Activated CD4-positive, alpha-beta T cell treated with anti-CD3 and anti-CD28 coated beads, Interleukin-2, amount 50 U/mL, for 4 hours (primary cell): ENCODE data around the gene CLCNKA.
"Not testable (repeated sequence)": the region's sequence is repeated elsewhere in the genome, so short reads cannot be mapped to it uniquely, and the experiment has no call there.

Source experiments
- DNase-seq, 2 experiments: peaks; one replicate each; pipeline ENCODE4 v3.0.0-alpha.2; 2020

Gene CLCNKA

DNA sequence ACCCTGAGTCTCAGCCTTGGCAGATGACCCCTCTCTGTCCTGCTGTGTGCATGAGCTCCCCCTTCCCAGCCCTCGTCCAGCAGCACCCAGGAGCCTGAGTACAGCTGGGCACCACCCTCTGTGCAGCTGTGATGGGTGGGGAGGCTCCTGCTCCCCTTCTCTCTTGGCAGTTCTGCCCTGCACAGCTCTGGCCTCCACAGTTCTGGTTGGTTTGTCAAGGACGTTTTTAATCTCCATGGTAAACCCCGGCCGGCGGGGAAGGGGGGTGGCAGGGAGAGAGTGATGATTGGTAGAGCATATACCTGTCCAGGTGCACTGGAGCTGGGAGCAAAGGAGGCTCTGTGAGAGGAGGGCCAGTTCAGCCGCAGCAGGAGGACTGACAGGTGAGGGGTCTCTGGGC is at the start of gene CLCNKA:
Gene CLCNKA, plus strand, starts transcription at position 356 of the 400 bp plus-strand sequence. CDS start 584 bp downstream, outside the sequence.
- DNase-seq, result no peak

DNA sequence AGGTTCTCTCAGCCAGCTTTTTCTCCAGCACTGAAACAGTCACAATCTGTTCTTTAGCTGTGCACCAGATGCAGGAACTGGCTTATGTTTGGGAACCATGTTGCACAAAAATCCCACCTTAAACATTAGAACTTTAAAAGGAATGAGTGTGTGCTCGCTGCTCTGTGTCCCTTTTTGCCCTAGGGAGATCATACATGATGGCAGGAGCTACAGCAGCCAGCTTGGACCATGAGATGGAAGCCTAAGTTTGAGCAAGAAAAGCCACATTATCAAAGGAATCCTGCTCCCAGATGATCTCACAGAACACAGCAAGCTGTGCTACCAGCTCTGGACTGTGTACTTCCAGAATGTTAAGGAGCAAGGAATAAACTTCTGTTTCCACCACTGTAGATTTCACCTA is 49.4 kb upstream of the CLCNKA start:
- DNase-seq, result no peak

DNA sequence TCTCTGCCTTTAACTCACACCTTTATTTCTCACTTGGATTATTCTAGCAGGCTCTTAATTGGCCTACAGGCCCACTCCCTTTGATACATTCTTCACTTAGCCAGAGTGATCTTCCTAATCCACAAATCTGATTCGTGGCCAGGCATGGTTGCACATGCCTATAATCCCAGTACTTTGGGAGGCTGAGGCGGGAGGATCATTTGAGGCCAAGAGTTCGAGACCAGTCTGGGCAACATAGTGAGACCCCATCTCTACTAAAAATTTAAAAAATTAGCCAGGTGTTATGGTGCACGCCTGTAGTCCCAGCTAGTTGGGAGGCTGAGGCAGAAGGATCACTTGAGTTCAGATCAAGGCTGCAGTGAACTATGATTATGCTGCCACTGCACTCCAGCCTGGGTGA is 48.1 kb upstream of the CLCNKA start:
- no peak for DNase-seq

DNA sequence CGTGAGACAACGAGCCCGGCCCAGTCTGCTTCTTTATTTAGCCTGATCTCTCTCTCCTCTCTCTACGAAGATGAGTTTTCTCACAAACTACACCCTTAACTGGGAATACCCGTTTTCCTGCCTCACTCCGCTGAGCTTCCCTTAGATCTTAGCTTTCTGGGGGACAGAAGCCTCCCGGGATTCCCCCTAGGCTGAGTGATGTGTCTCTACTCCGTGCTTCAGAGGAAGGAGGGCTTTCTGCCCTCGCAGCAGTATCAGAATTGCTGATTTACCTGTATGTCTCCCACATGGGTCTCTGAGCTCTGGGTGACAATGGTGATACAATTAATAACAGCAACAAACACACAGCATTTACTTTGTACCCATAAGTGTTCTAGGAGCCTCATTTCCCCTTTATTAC is 47.0 kb upstream of the CLCNKA start:
- no peak for DNase-seq

DNA sequence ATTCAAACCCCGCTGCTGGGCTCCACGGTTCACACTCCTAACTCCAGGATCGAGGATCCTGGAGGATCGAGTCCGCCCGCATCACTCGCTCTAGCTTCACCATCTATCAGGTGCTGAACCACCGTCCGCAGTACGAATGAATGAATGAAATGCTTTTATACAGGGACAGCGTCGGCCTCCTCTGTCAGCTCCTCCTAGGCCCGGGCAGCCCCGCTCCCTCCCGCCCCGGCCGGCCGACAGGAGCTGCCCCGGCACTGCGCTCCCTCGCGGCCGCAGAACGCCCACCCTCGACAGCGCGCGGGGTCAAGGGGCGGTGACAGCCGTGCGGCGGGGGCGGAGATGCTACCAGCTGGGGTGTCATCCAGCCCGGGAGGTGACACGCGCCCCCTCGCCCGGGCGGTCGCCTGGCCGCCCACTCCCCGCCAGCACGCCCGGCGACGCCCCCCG is 46.5 kb upstream of the CLCNKA start:
- DNase-seq, result peak in 1 of 2 experiments; percentile 83

DNA sequence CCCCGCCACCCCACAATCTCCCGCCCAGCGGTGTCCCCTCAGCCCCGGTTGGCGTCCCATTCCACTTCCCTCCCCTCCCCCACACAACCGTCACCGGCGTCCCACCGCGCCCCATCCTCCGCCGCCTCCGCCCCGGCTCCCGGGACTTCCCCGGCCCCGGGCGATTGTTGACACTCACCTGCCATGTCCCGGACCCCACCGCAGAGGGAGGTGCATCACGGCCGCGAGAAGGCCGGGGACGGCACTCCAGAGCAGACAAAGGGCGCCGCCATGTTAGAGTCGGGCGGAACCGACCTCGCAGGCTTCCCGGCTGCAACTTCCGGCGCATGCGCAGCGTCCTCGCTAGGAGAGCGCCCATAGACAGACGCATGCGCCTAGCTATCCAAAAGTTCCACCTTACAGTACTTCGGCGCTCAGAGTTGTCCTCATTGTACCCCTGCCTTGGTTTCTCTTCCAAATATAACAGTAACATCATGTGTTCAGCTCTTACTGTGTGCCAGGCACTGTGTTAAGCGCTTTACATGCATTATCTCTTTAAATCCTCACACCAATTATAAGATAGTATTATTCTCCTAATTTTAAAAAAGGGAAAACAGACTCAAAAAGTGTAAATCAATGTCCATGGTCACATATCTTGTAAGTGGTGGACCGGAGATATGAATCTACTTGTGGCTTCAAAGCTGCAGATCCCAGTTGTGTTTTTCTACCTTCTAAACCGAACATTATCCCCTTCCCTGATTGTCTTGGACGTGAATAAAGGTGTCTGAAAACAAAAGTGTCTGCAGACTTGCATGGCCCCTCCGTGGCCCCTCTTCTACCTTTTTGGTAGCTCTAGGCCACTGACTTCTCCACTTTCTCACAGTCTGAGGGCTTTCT is 45.8 kb upstream of the CLCNKA start, which contains the start of gene ZBTB17:
Gene ZBTB17, minus strand, starts transcription at position 297 of the 876 bp plus-strand sequence. CDS start 27,606 bp downstream, outside the sequence.
- DNase-seq, result peak; percentile 94 to 96

DNA sequence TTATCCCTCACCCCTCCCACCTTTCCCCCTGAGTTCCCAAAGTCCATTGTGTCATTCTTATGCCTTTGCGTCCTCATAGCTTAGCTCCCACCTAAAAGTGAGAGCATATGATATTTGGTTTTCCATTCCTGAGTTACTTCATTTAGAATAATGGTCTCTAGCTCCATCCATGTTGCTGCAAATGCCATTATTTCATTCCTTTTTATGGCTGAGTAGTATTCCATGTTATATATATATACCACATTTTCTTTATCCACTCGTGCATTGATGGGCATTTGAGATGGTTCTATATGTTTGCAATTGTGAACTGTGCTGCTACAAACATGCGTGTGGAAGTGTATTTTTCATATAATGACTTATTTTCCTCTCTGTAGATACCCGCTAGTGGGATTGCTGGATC is 43.9 kb upstream of the CLCNKA start:
- not testable (repeated sequence) for DNase-seq

DNA sequence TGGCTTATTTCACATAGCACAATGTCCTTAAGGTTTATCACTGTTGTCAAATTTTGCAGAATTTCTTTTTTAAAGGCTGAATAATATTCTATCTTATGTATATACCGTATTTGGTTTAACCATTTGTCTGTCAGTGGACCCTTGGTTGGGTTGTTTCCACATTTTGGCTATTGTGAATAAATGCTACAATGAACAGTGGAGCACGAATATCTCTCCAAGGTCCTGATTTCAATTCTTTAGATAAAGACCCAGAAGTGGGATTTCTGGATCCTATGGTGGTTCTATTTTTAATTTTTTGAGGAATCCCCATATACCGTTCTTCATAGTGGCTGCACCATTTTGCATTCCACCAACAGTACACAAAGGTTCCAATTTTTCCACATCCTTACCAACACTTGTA is 40.2 kb upstream of the CLCNKA start:
- DNase-seq, result no peak

DNA sequence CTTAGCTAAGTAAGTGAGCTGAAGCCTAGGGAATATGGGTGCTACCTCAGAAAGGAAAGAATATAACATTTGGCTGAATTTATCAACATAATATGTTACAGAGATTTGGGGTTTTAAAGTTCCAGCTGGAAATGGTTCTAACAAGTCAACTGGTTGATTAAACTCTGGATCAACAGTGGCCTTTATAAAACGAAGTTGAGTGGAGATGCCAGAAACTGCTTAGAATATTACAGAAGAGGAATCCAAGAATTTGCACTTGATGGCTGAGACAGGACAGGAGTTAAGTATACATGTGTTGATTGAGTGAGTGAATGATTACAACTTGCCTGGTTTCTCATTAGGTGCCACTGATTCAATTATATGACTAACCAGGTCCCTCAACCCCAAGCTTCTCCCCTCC is 38.6 kb upstream of the CLCNKA start:
- DNase-seq, result no peak

DNA sequence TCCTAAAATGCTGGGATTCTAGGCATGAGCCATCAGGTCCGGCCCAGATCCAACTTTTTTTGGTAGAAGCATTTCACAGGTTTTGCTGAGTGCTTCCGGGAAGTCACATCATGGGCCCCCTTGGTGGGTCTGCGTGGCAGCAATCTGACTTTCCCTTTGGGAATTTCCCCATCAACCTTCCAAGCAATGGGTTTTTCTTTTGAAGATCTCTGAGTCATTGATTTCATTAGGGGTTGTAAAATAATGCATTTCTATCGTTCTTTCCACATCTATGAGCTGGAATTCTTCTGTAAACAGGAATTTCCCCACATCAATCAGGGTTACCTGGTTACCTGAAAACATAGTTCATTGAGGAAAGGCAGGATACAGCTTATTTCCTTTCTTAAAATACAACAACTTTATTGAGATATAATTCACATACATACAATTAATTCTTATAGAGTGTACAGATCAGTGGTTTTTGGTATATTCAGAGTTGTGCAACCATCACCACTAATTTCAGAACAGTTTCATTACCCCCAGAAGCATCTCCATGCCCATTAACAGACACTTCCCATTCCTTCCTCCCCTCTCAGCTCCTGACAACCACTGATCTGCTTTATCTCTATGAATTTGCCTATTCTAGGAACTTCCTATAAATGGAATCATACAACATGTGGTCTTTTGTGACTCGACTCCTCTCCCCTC is 36.1 kb upstream of the CLCNKA start:
- no peak for DNase-seq

DNA sequence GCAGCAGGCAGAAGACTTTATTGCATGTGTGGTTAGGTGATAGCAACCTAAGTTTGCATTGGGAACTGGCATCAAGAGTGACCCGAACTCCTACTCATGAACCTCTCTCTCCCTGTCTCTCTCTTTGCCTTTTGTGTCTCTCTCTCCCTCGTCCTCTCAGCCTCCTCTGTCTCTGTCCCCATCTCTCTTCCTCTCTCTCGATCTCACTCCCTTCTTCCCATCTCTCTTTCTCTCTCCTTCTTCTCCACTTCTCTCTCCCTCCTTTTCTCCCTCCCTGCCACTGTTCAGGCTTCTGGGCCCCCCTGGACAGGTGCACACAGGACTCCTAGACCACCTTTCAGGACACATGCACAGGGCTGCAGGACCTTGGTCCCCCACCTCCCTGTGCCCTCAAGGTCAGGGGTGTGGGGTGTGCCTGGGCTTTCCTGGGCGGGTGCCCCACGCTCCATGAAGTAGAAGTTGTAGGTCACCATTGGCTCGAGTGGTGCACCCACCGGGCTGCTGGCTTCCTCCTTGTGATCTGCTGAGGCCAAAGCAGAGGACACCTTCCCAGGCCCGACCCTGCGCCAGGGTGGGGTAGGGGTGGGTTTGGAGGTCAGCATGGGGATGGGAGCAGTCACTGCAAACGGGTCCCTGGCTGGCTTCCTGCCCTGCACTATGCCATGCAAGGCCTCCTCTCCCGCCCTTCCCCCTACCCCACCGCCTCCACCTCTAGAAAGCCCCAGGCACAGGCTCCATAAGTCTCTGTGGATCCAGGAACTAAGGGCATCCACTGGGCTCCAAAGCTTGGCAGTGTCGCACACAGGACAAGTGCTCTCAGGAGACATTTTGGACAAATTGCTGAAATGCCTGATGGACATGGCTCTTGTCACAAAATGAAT is 32.7 kb upstream of the CLCNKA start:
- DNase-seq, result no peak

DNA sequence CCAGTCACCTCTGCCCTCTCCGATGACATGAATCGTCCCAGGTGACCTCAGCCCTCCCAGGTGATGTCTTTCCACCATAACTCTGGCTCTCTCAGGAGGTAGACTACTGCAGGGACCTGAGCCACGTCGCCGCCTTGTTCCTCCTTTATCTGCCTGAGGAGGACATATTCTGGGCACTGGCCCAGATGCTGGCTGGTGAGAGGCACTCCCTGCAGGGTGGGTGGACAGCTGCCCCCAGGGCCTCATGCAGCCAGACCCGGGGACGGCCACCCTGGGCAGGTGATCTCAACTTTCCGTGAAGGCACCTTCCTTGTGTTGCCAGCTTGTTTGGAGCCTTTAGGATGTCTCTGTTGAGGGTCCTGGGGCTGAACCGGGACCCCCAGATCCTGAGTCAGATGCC is 32.1 kb upstream of the CLCNKA start:
- no peak for DNase-seq

DNA sequence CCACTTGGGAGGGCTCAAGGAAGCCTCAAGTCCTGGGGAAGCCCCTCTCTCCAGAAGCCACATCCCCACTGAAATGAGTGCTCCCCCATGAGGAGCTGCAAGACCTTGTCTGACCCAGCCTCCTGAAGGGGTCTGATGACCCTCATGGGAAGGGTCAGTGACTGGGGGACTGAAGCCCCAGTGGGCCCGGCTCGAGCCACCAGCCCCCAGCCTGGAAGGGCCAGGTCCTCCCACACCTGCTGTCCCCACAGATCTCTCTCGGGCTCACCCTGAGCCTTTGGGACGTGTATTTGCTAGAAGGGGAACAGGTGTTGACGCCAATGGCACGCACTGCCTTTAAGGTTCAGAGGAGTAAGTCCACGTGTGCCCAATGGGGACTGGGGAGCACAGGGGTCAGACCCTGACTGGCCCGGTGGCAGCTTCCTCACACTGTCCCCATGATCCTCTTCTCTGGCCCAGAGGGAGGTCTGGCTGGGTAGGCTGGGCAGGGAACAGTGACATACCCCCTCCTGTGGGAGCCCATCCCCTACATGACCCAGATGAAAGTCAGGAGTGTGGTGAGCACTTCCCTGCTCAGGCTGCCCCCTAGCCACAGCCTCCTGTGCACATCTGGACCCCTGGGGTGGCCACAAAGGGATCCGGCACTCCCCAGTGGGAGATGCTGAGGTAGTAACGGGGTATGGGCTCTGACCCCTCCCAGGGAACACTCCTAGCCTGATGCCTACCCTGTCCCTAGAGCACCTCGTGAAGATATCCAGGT is 30.2 kb upstream of the CLCNKA start:
- no peak for DNase-seq

DNA sequence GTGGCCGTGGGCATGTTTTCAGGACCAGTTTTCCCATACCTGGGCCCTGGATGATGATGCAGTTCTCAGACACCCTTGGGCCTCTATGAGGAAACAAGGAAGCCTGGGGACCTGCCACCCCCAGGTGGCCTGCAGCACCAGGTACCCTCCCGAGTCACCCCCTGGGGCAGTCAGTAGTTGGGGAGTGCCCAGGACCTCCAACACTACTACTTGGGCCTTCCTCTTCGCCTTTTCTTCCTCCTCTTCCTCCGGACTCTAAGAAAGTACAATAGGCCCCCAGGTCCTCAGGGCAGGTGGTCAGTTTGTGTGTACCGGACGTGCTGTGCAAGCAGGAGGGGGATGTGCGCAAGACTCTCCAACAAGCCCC is 29.7 kb upstream of the CLCNKA start:
- DNase-seq, result no peak

DNA sequence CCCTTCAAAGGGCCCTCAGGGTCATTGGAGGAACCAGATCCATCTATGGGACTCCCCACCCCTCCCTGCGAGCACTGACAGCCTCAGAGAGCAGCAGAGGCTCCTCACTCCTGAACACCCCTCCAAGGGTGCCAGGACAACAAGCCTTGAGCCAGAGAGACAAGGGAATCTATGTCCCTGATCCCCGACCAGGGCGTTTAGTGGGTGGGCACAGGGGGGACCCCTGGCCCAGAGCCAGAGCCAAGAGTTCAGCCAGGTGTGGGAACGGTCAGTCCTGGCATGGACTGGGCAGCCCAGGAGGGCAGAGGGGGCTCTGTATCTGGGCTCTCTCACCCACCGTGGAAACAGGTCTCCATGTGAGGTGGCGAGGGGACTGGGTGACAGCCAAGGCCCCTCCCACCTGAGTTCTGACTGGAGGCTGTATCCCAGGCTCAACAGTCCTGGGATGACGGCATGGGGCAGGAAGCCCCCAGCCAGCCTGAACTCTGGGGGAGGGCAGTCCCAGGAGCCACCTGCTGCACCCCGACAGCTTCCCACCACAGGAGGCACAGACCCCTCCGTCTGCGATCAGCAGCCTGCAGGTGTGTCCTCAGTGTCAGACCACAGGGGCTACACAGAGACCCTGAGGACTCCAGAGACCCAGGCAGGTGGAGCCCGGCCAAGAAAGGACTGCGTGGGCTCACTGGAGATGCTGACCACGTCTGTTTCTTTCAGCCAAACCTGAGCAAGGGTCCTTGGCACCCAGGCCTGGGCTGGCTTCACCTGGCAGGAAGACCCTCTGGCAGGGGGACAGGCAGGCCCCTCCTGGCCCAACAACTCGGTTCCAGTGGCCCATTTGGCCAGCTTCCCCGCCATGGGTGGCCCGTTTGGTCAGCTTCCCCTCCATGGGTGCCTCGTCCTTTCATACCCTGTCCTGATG is 29.0 kb upstream of the CLCNKA start:
- no peak for DNase-seq

DNA sequence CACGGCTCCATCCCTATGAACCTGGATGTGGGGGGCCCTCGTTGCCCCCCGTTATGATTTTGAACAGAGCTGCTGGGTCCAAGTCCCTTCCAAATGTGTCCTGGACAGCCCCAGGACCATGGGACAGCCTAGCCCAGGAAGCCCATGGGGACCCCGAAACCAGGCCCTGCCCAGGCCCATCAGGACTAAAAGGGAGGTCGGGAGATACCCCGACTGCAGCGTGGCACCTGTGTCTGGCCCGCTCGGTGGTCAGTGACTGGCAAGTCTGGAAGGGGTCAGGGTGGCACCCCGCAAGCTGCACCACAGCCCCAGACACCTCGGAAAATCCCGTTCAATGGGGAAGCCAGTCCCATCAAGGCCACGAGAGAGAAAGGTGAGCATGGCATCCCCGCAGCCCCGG is 28.2 kb upstream of the CLCNKA start:
- DNase-seq, result no peak

DNA sequence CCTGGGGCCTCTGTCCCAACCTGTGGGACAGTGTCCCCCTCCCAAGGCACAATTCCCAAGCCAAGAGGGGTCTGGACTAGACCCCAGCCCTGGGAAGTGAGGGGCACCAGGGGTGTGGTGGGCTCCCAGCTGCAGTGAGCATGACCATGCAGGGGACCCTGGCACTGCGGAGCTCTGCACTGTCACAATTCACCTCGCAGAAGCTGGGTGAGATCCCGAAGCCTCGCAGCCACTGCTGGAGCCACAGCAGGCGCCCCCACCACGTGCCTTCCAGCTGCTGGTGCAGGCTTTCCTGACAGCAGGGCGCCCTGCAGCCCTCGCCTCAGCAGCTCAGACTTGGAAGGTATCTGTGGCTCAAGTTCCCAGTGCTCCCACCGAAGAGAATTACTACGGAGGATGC is 27.8 kb upstream of the CLCNKA start:
- DNase-seq, result no peak

DNA sequence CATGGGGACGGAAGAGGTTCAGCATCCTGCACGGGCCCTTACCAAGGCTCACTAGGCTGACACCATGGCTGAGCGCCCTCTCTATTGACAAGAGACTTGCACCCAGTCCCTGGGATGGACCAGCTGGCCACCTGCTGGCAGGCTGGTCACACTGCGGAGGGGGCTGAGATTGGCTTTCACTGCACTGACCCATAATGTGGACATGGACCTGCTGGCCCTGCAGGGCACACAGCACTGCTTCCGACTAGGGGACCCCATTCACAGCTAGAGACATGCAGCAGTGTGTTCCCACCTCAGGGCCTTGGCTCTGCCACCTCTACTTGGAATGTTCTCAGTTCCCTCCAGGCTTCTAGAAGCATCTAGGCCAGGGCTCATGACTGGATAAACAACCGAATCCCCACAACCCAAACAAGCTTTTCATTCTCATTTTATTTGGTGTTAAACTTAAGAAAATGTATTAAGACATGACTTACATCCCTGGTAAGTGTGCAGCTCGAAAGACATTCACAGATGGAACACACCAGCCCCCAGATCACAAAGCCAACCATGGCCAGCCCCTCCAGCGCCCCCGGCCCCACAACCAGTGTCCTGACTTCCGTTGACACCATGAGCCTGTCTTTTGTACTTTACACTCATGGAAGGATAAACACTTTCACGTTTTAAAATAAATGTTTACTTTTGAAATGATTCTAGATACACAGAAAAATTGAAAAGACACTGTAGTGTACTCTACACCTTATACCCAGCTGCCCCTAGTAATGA is 27.1 kb upstream of the CLCNKA start:
- DNase-seq, result peak; percentile 24 to 27

DNA sequence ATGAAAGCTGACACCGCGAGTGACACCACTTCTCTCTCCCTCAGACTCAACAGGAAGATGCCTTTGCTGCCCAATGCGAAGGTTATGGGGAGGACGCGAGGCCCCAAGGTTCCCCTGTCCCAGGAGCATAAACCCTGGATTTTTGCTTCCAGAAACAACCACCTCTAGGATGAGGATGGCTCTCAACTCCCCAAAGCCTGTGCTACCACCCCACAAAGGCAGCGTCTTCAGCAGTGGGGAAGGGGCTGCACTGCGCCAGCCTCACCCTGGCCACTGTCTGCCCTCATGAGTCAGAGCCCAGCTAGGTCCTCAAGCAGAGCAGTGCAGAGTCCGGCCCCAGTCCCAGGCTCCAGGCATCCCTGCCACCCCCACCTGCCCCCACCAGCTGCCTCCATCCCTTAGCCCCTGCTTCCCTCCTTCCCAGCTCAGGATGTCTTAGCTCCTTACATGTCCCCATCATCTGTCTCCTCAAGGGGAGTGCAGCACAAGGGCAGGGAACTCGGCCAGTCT is 24.7 kb upstream of the CLCNKA start:
- no peak for DNase-seq

DNA sequence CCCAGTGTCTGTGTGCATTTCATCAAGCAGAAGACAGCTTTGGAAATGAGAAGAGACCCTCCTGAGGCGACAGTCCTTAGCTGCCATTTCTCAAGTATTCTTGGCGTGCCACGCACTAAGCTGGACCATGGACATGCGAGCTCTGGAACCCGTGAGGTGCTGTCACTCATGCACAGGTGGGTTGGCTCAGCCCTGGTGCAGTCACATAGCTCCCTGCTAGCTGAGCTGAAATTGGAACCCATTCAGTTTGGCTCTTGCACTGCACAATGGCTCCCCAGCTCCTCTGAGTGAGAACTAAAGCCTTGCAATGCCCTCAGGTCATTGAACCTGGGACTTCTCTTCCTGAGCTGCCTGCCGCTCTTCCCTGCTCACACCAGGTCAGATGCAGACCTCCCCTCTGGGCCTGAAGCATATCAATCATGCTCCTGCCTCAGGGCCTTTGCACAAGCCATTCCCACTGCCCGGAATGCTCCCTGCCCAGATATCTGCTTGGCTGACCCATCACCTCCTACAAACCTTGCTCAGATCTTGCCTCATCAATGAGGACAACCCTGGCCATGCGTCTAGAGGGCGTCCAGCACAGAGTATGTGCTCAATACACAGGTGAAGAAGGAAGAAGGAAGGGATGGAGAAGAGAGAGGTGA is 24.1 kb upstream of the CLCNKA start:
- no peak for DNase-seq
